GM21423 (cell line): ENCODE results near the gene ALK.

Source experiments
- ATAC-seq: cut with Tn5 transposase; IDR thresholded peaks from one replicate; pipeline ENCODE4 v1.9.1; 2021; ENCODE audit warnings: mild to moderate bottlenecking, moderate library complexity; ENCODE audit not compliant: unreplicated experiment

The ALK gene

DNA sequence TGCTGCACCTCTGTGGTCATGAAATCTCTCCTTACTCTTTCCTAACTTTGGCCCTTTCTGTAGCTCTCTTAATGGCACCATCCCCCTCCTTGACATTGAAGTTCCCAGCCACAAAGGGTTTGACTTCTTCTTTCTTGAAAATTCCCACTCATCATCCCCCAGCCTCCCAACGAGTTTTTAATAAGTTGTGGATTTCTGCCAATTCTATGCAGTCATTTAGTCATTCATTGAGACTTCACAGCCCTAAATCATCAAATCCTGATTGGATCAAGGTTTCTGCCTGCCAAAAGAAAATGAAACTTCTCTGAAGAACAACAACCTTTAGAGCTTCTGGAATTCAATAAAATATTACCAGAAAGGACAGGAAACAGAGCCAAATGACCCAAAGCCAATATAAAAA, 451.9 kb downstream of the ALK start:
- no peak for ATAC-seq

DNA sequence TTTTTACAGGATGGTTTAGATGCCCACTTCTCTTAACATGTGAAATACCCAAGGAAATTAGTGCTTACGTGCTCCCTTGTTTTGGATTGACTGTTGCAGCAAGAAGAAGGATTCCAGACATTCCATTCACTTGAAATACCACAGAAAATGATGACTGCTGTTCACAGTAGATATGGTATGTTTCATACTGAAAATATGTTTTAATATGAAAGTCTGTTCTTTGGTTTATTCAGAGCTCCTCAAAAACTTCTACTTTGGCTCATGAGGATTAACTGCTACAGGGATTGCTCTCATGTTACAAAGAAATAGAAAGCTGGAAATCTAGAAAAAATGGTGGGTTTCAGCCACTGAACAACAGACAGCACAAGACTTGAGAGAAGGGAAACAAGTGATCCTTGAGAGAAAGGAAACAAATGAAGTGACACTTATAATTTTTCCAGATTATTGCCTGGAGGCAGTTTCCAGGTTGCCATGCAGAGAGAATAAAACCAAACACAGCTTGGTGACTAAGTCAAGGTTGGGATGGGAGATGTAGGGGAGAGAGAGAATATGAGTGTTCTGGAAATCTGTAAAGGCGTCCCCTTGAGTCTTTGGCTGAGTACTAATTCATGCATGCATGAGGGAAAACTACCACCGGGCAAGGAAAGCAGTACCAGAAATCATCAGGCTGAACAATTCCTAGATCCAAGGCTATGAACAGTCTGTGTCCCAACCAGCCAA, 458.0 kb downstream of the ALK start:
- no peak for ATAC-seq

DNA sequence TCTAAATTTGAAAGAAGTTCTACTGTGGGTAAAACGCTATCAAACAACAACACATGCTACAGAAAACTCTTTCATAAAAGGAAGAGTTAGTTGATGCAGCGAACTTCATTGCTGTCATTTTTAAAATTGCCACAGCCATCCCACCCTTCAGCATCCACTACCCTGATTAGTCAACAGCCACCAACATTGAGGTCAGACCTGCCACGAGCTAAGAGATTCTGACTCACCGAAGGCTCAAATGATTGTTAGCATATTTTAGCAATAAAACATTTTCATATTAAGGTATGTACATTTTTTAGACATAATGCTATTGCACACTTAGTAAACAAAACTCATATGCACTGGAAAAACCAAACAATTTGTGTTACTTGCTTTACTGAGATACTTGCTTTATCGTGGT, 459.1 kb downstream of the ALK start:
- no peak for ATAC-seq

DNA sequence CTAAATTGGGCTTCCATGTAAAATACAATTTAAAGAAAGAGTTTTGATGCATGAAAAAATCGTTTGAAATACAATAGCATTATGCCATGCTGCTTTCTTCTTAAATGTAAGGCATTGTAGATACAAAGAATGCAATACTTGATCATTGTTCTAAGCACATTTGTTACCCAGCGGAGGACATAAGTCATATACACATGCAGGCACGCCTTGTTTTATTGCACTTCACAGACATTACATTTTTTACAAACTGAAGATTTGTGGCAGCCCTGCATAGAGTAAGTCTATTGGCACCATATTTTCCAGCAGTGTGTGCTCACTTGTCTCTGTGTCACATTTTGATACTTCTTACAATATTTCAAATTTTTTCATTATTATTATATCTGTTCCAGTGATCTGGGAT, 461.2 kb downstream of the ALK start:
- ATAC-seq = no peak

DNA sequence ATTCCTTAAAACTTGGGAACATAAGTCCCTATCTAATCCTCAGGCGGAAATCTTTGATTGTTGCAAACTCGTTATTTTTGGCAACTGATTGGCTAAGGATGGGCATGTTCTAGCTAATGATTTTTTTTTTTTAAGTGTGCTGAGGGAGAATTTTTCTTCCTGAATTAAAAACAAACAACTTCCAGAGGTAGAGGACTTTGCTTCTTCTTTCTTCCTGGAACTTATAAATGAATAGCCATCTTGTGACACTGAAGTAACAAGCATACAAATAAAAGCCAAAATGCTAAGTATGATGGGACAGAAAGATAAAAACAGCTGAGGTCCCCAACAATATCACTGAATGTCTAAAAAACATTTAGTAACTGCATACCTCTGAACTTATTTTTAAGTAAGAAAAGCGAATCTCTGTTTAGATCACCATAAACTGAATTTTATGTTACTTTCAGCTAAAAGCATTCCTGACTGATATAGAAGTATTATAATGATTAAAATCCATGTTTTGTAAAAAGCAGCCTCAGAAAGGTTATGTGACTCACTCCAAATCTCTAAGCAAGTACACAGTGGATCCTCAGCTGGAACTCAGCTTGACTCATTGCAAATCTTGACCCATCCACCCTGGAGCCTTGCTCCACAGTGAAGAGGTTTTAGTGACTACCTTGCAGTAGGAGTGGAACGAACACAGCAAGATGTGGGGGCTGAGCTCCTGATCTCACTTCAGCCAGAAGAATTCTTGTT, 461.8 kb downstream of the ALK start:
- ATAC-seq = no peak

DNA sequence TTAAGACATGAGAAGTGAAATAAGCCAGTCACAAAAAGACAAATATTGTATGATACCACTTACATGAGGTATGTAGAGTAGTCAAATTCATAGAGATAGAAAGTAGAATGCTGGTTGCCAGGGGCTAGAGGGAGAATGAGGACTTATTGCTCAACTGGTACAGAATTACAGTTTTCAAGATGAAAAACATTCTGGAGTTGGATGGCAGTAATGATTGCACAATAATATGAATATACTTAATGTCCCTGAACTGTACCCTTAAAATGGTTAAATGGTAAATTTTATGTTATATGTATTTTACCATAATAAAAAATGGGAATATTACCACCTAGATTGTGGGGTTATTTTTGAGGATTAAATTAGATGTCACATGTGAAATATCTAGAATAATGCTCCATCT, 465.0 kb downstream of the ALK start:
- no peak for ATAC-seq

DNA sequence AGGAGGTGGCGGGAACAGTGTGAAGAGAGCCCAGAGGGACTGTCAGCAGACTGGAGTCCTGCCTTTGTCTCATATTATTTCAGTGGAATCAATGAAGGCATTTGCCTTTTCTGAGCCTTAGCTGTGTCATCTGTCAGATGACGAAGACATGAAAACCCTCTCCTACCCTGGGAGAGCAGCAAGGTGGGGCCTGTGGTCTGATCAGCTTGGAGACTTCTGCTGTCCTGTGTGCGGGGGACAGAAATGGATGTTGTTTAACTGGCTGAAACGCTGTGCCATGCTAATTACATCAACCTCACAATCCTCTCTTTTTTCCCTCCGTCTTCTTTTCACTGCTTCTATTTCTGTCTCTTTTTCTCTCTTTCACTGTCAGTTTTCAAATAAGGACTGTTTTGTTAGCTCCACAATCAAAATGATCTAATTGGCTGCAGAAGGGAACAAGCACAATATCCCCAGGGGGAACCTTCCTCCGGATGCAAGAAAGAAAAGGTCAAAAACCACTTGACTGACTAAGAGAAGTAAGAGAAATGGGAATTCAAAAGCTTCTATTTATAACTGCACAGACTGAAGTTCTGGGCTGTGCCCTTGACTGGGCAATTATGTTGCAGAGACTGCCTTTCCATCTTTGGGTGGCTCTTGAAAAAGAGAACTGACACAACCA, 466.1 kb downstream of the ALK start:
- no peak for ATAC-seq

DNA sequence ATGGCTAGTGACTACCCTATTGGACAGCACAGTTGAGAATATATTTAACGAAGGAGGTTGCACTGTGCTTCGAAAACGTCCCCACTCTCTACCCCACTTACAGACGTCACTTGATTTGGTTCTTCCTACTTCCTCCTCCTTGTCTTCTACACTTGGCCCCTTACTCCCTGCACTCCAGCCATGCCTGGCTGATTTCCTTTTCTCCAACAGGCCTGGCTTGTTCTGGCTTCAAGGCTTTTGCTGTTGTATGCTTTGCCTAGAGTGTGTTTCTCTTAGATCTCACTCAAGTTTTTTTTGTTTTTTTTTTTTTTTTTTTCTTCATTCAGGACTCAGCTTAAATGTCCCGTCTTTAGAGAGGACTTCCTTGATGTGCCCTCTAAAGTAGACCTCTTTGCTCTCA, 469.4 kb downstream of the ALK start:
- no peak for ATAC-seq

DNA sequence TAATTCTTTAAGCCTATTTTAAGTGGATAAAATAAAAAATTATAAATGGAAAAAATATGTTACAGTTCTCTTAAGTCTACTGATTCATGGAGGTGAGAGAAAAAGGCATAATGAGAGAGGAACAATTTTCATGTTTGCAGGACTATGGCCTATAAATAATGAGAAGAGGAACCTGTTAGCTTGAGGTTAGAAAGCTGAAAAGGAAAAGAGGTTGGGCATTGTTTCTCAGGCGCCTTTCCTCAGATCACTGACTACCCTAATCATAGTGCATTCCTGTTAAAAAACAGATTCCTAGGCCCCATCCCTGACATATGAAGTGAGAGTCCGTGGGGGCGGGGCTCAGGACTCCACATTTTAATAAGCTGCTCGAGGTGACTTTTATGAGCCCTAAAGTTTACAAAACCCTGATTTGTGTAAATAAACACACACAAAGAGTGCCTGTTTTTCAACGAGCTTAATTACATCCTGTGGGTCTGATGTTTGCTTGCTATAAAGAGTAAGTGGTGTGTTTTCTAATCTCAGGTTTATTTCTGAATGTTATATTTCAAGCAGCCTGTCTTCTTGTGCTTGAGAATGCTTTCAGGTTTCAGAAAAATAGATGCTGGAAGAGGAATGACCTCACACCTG, 470.7 kb downstream of the ALK start:
- no peak for ATAC-seq

DNA sequence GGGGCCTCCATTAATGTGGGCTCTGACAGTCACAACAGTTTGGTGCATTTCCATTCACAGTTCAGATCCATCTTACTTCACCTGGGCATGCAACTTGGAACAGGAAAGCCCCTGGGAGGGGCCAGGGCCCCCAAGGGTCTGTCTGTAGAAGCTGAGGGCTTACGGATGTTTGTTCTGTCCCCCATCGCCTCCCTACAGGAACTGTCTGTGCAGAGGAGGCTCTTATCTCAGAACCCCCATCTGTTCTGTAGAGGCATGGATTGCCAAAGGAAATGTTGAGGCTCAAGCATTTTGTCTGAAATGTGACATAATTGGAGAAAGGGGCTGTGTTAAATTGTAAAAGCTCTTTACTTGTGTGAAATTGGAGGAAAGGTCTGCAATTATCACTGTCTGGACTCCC, 471.9 kb downstream of the ALK start:
- no peak for ATAC-seq

DNA sequence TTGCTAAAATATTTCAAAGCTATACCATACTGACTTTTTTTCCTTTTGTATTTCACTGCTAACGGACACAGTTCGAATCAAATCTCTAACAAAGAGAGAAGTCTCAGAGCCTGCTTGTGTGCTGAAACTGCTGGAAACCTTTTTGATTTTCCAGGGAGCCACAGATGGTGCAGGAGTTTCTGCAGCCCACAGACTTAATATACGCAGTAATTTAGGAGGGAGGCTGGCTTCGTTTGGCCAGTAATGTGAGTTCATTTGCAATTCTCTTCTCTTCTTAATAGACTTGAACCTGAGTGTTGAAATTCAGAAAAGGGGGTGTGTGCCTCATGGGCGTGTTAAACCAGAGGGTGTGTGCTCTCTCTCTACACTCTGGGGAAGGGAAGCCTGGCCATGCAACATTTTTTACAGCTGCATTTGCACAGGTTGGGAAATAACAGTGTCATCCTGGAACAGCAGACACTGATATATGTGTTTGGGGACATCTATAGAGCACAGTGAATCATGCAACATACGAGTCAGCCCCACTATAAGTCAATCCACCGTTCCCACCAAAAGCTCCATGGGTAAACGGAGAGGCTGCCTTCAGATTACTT, 473.2 kb downstream of the ALK start:
- no peak for ATAC-seq

DNA sequence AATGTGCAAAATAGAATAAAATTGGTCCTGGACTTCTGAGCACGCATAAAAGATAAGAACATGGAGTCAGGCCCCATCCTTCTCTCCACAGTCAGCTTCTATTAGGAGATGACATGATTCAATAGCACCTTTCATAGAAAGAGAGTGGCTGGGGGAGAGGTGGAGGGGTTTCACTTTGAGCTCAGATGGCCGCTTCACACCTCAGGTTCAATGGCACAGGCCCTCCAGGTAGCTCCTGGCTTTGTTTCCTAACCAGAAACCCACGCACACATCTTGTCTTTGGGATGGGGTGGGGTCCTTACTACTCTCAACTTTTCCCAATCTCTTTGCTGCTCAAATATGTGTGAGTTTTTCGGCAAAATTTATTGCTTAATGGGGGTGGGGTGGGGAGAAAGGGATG, 473.9 kb downstream of the ALK start:
- ATAC-seq = no peak

DNA sequence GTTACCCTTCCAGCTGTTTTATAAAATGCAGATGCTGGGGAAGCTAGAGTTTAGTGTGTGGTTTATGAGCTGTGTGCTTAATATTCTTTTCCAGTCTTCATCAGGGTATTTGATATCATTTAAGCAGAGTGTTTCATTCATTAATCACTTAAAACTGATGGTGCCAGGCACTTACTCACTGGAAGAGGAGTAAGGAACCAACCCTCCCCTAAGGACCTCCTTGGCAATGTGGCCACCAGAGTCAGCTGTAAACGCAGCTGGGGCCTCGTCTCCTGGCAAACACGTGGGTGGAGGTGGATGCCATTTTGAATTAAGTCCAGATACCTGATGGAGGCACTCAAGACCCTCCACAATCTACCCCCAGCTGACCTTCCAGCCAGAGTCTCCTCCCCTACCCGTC, 474.5 kb downstream of the ALK start:
- no peak for ATAC-seq

DNA sequence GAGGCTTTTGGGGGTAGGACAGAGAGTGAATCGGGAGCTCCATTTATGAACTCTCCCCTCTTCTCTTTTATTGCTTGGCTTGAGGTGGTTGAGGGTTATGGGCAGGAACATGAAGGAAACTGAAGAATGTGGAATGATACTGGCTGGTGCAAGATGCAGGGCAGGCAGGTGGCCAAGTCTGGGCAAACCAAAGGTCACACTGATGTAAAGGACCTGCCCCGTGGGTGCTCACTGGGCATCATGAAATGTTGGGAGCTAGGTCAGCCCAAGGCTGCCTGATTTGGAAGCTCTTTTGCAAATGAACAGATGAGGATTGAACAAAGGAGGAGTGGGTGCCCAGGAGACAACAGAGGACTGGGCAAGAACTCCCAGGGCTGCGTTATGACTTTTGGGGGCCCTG, 477.2 kb downstream of the ALK start:
- no peak for ATAC-seq

DNA sequence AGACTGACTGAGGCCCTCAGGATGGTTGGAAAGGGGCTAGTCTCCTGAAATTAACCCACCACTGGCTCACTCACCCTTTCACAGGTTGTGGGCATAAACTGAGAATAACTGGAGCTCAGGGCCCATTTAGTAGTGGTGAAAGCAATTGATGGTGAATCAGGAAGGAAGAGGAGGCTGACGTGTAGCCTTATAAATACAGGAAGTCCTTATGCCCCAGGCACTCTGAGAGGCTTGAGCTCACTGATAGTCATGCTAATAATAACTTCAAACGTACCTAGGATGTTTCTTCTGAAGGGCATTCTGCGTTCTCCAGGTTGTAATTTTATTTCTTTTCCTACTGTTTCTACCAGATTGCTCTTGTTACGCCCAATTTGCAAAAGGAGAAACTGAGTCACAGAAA, 477.8 kb downstream of the ALK start:
- no peak for ATAC-seq

DNA sequence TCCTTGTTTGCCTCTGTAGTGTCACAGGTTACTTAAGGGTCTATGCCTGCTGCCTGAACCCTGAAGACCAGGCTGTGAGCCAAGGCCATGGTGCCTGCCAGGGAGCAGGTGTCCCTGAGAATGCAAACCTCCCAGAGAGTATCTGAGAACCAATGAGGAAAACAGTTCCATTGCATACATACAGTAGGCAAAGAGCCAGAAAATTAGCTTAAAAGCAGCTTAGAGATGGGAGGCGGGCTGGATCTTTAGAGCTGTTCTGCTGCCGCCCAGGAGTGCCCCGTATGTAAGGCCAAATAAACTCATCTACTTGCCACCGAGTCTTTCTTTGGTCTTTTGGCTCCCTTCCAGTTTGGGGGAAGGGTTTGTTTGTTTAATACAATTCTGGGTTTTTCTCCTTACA, 478.2 kb downstream of the ALK start:
- no peak for ATAC-seq

DNA sequence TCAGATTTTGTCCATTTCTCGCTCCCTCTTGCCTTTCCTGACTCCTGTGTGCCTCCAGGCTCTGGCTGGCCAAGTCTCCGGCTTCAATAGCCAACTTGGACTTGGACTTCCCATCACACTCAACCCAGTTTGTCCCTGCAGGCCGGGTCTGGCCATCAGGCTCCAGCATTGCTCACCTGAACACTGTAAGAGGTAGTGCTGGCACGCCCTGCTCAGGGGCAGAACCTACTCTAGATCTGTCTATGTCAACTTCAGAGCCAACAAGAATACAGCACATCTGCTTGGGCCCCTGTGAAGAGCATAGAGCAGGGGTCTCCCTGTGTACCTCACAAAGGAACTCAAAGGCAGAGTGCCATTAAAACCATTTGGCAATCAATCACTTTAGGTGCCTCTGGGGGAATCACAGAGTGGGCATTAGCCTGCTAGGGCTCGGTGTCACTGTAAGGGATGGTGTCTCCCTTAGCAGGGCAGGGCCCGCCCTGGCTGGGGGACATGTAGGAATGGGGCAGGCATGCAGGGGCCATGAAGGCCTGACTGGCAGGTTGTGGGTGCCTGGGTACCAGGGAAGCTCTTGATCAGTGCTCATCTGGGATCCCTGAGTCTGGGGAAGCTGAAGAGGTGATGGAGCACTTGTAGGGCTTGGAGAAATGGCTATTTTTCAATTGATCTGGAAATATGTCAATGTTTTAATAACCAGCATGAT, 480.3 kb downstream of the ALK start:
- no peak for ATAC-seq

DNA sequence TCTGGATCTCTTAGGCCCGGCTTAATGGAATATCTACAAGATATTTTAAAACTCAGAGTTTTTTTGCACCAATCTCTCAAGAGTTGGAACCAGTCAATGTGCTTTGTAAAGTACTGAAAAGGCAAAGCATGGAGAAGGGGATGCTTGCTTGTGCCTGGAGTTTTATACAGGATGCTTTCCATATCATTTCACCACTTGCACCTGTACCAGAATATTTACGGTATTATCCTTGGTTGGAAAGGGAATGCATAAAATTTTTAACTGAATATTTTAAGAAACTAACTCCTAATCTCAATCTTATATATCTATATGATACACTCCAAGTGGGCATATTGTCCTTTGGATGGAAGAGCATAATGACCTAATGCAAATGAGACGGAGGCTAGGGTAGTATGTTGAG, 487.5 kb downstream of the ALK start:
- ATAC-seq = no peak

DNA sequence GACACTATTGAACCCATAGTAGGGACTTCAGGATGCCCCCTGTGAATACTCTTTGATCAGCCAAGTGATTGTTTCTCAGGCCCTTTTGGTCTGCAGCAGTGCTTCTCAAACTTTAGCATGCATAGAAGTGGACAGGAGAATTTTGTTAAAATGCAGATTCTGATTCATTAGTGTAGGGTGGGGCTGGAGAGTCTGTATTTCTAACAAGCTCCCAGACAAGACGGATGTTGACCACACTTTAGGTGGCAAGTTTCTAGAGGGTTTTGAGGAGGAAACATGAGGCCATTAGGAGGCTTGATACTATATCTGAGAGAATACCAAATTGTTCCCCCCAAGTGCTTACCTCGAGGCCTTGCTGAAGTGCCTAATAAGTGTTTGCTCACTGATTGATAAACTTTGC, 488.3 kb downstream of the ALK start:
- no peak for ATAC-seq

DNA sequence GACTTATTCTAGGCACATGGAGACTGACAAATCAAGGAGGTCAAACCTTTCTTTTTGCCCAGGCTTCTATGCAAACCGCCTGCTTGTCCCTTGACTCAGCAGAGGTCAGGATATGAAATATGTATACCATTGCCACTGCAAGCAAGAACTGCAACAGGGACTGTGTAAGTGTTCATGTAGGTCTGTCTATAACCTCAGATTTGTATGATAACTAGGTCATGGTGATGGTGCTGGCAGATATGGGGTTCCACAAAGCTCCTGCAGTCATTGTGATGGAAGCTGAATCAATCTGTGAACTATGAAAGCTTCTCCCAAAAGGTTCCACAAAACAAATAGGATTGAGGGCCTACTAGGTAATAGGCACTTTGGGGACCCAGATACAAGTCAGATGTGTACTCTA, 489.9 kb downstream of the ALK start:
- no peak for ATAC-seq
